Neural progenitor cell (in vitro differentiated cells): ENCODE results near the gene SLC16A12. TPM values are rescaled to one million over a fixed set of nuclear protein-coding genes. Genes with fewer than 3 reads are reported as not detected.
A peak's percentile ranks its signal among the peaks of the same experiment; 100 is the strongest.

Experiments used
- DNase-seq: peaks from one replicate; pipeline ENCODE4 v3.0.0-alpha.2; 2016; ENCODE audit warnings: low spot score
- H2AFZ ChIP-seq: fragments of 200-600 bp; sonication (generic); replicated peaks from 2 replicates; pipeline ENCODE4 v1.6.1; 2016; ENCODE audit warnings: antibody characterized with exemption
- H3F3A ChIP-seq: fragments of 200-600 bp; sonication (generic); 2 replicates; pipeline ENCODE4 v1.6.1; 2016; ENCODE audit warnings: antibody characterized with exemption, low read depth
- H3K27ac ChIP-seq: fragments of 200-600 bp; sonication (generic); 2 replicates; pipeline ENCODE4 v1.5.1; 2016; ENCODE audit warnings: mild to moderate bottlenecking
- H3K27me3 ChIP-seq: fragments of 200-600 bp; sonication (generic); 2 replicates; pipeline ENCODE4 v1.6.1; 2016; ENCODE audit warnings: mild to moderate bottlenecking, moderate library complexity
- H3K36me3 ChIP-seq: fragments of 200-600 bp; sonication (generic); 2 replicates; pipeline ENCODE4 v1.5.1; 2016
- H3K4me1 ChIP-seq: fragments of 200-600 bp; sonication (generic); 2 replicates; pipeline ENCODE4 v1.6.1; 2016; ENCODE audit warnings: mixed run types
- H3K4me2 ChIP-seq: fragments of 200-600 bp; sonication (generic); 2 replicates; pipeline ENCODE4 v1.6.1; 2016
- H3K4me3 ChIP-seq: fragments of 200-600 bp; sonication (generic); 2 replicates; pipeline ENCODE4 v1.5.1; 2016
- H3K79me2 ChIP-seq: fragments of 200-600 bp; sonication (generic); 2 replicates; pipeline ENCODE4 v1.6.1; 2016; ENCODE audit warnings: low read depth
- H3K9ac ChIP-seq: fragments of 200-600 bp; sonication (generic); 2 replicates; pipeline ENCODE4 v1.6.1; 2016
- H3K9me3 ChIP-seq: fragments of 200-600 bp; sonication (generic); 2 replicates; pipeline ENCODE4 v1.5.1; 2016; ENCODE audit warnings: low read depth
- H4K20me1 ChIP-seq: fragments of 200-600 bp; sonication (generic); 2 replicates; pipeline ENCODE4 v1.6.1; 2016; ENCODE audit warnings: low read depth
- H3K27ac Mint-ChIP-seq: 3 replicates; pipeline ENCODE4 v1.8.0; 2021; ENCODE audit warnings: mixed read lengths
- H3K27me3 Mint-ChIP-seq: 2 replicates; pipeline ENCODE4 v1.8.0; 2022; ENCODE audit warnings: low read depth, mild to moderate bottlenecking, inconsistent platforms, moderate library complexity, mixed read lengths; ENCODE audit not compliant: insufficient read depth
- H3K36me3 Mint-ChIP-seq: 3 replicates; pipeline ENCODE4 v1.8.0; 2021; ENCODE audit warnings: mixed read lengths
- H3K4me1 Mint-ChIP-seq: 3 replicates; pipeline ENCODE4 v1.8.0; 2021; ENCODE audit warnings: mixed read lengths
- H3K4me3 Mint-ChIP-seq: 3 replicates; pipeline ENCODE4 v1.8.0; 2021; ENCODE audit warnings: mild to moderate bottlenecking, moderate library complexity, mixed read lengths
- H3K9me3 Mint-ChIP-seq: 3 replicates; pipeline ENCODE4 v1.8.0; 2020; ENCODE audit warnings: mixed read lengths
- CTCF ChIP-seq: fragments of 200-600 bp; sonication (generic); IDR thresholded peaks from 2 replicates; pipeline ENCODE4 v1.5.1; 2017; ENCODE audit warnings: antibody characterized with exemption, mild to moderate bottlenecking
- EZH2 ChIP-seq: fragments of 200-600 bp; sonication (generic); IDR thresholded peaks from 2 replicates; pipeline ENCODE4 v1.6.1; 2017; ENCODE audit warnings: antibody characterized with exemption, mild to moderate bottlenecking, moderate library complexity
- EZH2phosphoT487 ChIP-seq: fragments of 200-600 bp; sonication (generic); IDR thresholded peaks from 2 replicates; pipeline ENCODE4 v1.6.1; 2017; ENCODE audit warnings: antibody characterized with exemption
- total RNA-seq: library from RNA; depleted of rRNA; stranded (reverse); fragments of >200 nt; gene quantifications from 2 replicates; pipeline ENCODE4 v1.2.3, GENCODE V29; 2015; ENCODE audit warnings: low replicate concordance

The SLC16A12 gene
- total RNA-seq, 1 donor from 2014 or later, result not detected

DNA sequence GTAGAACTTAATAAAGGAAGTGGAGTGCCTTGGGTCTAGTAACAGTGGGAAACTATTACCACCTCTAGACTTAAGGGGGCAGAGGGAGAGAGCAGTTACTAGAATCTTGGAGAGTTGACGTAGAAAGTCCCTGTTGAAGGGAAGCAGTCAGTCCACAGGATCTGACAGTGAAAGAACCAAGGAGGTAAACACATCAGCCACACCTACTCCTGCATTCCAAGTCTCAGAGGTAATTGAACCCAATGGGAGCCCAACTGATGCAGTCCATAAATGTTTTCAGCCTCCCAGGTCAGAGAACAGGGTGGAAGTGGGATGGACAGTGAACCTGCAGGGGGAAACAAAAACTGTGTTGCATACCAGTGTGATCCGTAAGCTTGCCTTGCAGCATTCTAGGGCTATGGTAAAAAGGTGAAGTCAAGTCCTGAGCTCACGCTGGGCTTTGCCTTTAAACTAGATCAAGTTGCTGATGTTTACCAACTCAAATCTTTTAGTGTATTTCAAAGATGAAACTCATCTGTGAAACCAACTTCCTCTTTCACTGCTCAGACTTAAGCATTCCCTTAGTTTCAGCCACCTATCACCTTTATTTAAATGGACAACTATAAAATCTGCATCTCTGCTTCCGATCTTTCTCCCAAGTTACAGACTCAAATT lies 57.2 kb downstream of the SLC16A12 start:
- Mint-ChIP-seq H3K4me1 (peaks cover 13% of the 10 kb centered on the region), H3K4me3 (no peak overlapping the region), H3K27ac (no peak overlapping the region), H3K36me3 (no peaks in the 10 kb centered on the region), H3K27me3 (no peaks in the 10 kb centered on the region), H3K9me3 (no peaks in the 10 kb centered on the region)
- Histone ChIP-seq H3K36me3 (no peaks in the 10 kb centered on the region), H3K4me1 (no peaks in the 10 kb centered on the region), H3K4me3 (no peak overlapping the region), H4K20me1 (no peaks in the 10 kb centered on the region), H3K27me3 (no peaks in the 10 kb centered on the region), H3K4me2 (no peak overlapping the region), H3K79me2 (no peaks in the 10 kb centered on the region), H3K9ac (no peak overlapping the region), H2AFZ (peak overlapping the region; percentile 60), H3K9me3 (no peaks in the 10 kb centered on the region), H3F3A (no peaks in the 10 kb centered on the region), H3K27ac (no peak overlapping the region)
- peak; percentile 11 for DNase-seq
- TF ChIP-seq EZH2 (no peak), CTCF (no peak), EZH2phosphoT487 (no peak)

DNA sequence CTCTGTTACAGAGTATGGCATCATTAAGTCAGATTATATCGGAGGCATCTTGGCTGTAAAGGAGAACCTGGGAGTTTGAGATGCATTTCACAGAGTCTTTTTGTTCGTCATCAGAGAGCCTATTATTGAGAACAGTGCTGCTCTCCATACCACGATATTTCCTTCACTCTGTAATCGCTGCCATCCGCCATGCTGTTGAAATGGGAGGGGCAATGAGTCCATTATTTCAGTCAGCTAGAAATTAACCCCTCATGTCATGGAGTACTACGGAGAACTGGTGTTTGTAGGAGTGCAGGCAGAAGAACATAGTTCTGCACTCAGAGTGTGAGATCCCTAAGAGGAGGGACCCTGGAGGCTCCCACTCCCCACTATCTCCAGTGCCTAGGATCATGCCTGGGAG lies 59.2 kb downstream of the SLC16A12 start:
- Histone ChIP-seq H3K27ac (no peak overlapping the region), H2AFZ (peak overlapping the region; percentile 78), H3K79me2 (no peaks in the 10 kb centered on the region), H3K27me3 (no peaks in the 10 kb centered on the region), H3K9me3 (no peaks in the 10 kb centered on the region), H3K9ac (no peak overlapping the region), H3K4me3 (no peak overlapping the region), H3K36me3 (no peaks in the 10 kb centered on the region), H3F3A (no peaks in the 10 kb centered on the region), H4K20me1 (no peaks in the 10 kb centered on the region), H3K4me2 (no peak overlapping the region), H3K4me1 (no peaks in the 10 kb centered on the region)
- TF ChIP-seq EZH2 (no peak), CTCF (no peak), EZH2phosphoT487 (no peak)
- H3K4me1 Mint-ChIP-seq, result peaks cover 13% of the 10 kb centered on the region
- no peaks in the 10 kb centered on the region for H3K9me3 Mint-ChIP-seq
- no peak overlapping the region for H3K27ac Mint-ChIP-seq
- DNase-seq, result no peak
- H3K4me3 Mint-ChIP-seq, result no peak overlapping the region
- no peaks in the 10 kb centered on the region for H3K36me3 Mint-ChIP-seq
- H3K27me3 Mint-ChIP-seq, result no peaks in the 10 kb centered on the region

DNA sequence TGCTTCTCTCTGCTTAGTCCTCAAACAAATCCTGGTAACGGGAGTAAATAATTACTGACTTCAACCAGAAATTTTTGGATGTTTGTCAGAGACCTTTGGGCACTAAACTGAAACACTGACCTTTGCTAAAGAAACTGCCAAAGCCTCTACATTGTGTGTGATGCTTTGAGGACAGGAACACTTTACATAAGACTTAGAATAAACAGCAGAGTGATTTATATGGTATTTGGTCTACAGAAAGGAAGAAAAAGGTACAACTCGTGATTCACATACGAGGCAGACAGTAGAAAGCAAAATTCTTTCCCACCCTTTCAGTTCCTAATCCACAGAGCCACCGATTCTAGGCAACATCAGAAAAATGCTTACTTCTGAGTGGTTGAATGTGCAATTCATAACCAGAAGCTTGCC lies 59.8 kb downstream of the SLC16A12 start:
- Histone ChIP-seq H2AFZ (peak overlapping the region; percentile 78), H3K4me1 (no peaks in the 10 kb centered on the region), H3K27ac (no peak overlapping the region), H3K79me2 (no peaks in the 10 kb centered on the region), H3K4me2 (no peak overlapping the region), H3K9me3 (no peaks in the 10 kb centered on the region), H3K4me3 (no peak overlapping the region), H4K20me1 (no peaks in the 10 kb centered on the region), H3K9ac (no peak overlapping the region), H3F3A (no peaks in the 10 kb centered on the region), H3K27me3 (no peaks in the 10 kb centered on the region), H3K36me3 (no peaks in the 10 kb centered on the region)
- Mint-ChIP-seq H3K9me3 (no peaks in the 10 kb centered on the region), H3K36me3 (no peaks in the 10 kb centered on the region), H3K4me1 (peaks cover 13% of the 10 kb centered on the region), H3K27me3 (no peaks in the 10 kb centered on the region), H3K4me3 (no peak overlapping the region), H3K27ac (no peak overlapping the region)
- no peak for DNase-seq
- TF ChIP-seq EZH2 (no peak), CTCF (no peak), EZH2phosphoT487 (no peak)
